Measurements from ENCODE around the gene NUF2.
"Not testable (repeated sequence)": the region's sequence is repeated elsewhere in the genome, so short reads cannot be mapped to it uniquely, and the experiment has no call there.

Gene NUF2

GRCh38 chr1:163321311-163322305 lies at the start of gene NUF2:
NUF2 (plus strand) TSS chr1:163321954; CDS start chr1:163326052, 4,098 bp downstream.
- DNase-seq = peak; percentile 63

- no peak for DNase-seq
Observed at GRCh38 chr1:163273766-163274441, 47.9 kb upstream of the NUF2 start.

- no peak for DNase-seq
Observed at GRCh38 chr1:163275222-163275621, 46.5 kb upstream of the NUF2 start.

- no peak for DNase-seq
Observed at GRCh38 chr1:163278602-163279001, 43.2 kb upstream of the NUF2 start.

GRCh38 chr1:163284867-163285266 lies 36.9 kb upstream of the NUF2 start:
- not testable (repeated sequence) for DNase-seq

- no peak for DNase-seq
Observed at GRCh38 chr1:163290025-163290640, 31.6 kb upstream of the NUF2 start.

- DNase-seq = no peak
Observed at GRCh38 chr1:163291461-163291860, 30.3 kb upstream of the NUF2 start.

GRCh38 chr1:163292153-163292552 lies 29.6 kb upstream of the NUF2 start:
- DNase-seq = not testable (repeated sequence)

- not testable (repeated sequence) for DNase-seq
Observed at GRCh38 chr1:163293497-163293896, 28.3 kb upstream of the NUF2 start.

GRCh38 chr1:163295949-163296348 lies 25.8 kb upstream of the NUF2 start:
- DNase-seq = no peak

GRCh38 chr1:163296504-163297263 lies 25.1 kb upstream of the NUF2 start:
- no peak for DNase-seq

- no peak for DNase-seq
Observed at GRCh38 chr1:163298365-163298764, 23.4 kb upstream of the NUF2 start.

- no peak for DNase-seq
Observed at GRCh38 chr1:163300568-163300967, 21.2 kb upstream of the NUF2 start.

- DNase-seq = no peak
Observed at GRCh38 chr1:163303561-163303960, 18.2 kb upstream of the NUF2 start.

GRCh38 chr1:163305441-163305840 lies 16.3 kb upstream of the NUF2 start:
- no peak for DNase-seq

- DNase-seq = no peak
Observed at GRCh38 chr1:163307479-163308171, 14.1 kb upstream of the NUF2 start.

GRCh38 chr1:163308811-163309210 lies 12.9 kb upstream of the NUF2 start:
- no peak for DNase-seq

GRCh38 chr1:163315773-163316374 lies 5.9 kb upstream of the NUF2 start:
- no peak for DNase-seq

- no peak for DNase-seq
Observed at GRCh38 chr1:163320891-163321290, 863 bp upstream of the NUF2 start.

GRCh38 chr1:163323339-163323738 lies 1.6 kb downstream of the NUF2 start:
- not testable (repeated sequence) for DNase-seq

GRCh38 chr1:163331116-163331515 lies 9.4 kb downstream of the NUF2 start:
- DNase-seq = no peak

- no peak for DNase-seq
Observed at GRCh38 chr1:163335216-163335615, 13.5 kb downstream of the NUF2 start.

Data from 8988T (cell line).